CD14-positive monocyte (primary cell): ENCODE results near the gene PAGE2B. TPM values are rescaled to one million over a fixed set of nuclear protein-coding genes. Genes with fewer than 3 reads are reported as not detected.

Source experiments
- DNase-seq, 3 donors: peaks; one replicate each; pipeline ENCODE4 v3.0.0-alpha.2; 2011 to 2022
- H2AFZ ChIP-seq: 2 replicates; pipeline ENCODE4 v1.6.0; 2012; ENCODE audit warnings: mild to moderate bottlenecking, low read depth, low read length, inconsistent platforms; ENCODE audit not compliant: insufficient read depth, poor library complexity, severe bottlenecking
- H3K27ac ChIP-seq, 2 donors: 1 replicate in 1 of 2; 2 replicates in 1 of 2; pipeline ENCODE4 v1.5.1; 2012 to 2013; ENCODE audit warnings: low read length in 2 of 2, control low read depth in 1 of 2, inconsistent platforms in 1 of 2, low read depth in 1 of 2, mild to moderate bottlenecking in 1 of 2
- H3K27me3 ChIP-seq, 2 donors: one replicate each; pipeline versions ENCODE4 v1.6.0 to v1.6.1; 2011 to 2013; ENCODE audit warnings: low read length in 2 of 2; ENCODE audit not compliant: control insufficient read depth in 2 of 2, insufficient read depth in 2 of 2
- H3K36me3 ChIP-seq, 2 donors: replicated peaks in 1 of 2; 1 replicate in 1 of 2; 2 replicates in 1 of 2; pipeline versions ENCODE4 v1.5.1 to v1.6.1; 2012 to 2013; ENCODE audit warnings: low read length in 2 of 2, control low read depth in 1 of 2, inconsistent platforms in 1 of 2, mild to moderate bottlenecking in 1 of 2; ENCODE audit not compliant: insufficient read depth in 2 of 2, control insufficient read depth in 1 of 2
- H3K4me1 ChIP-seq, 2 donors: 1 replicate in 1 of 2; 2 replicates in 1 of 2; pipeline versions ENCODE4 v1.5.1 to v1.6.1; 2012 to 2013; ENCODE audit warnings: low read length in 2 of 2, control low read depth in 1 of 2, inconsistent platforms in 1 of 2, mild to moderate bottlenecking in 1 of 2, moderate library complexity in 1 of 2; ENCODE audit not compliant: insufficient read depth in 2 of 2, control insufficient read depth in 1 of 2
- H3K4me2 ChIP-seq: replicated peaks from 2 replicates; pipeline ENCODE3; 2012; ENCODE audit warnings: low read length, moderate library complexity, mild to moderate bottlenecking; ENCODE audit not compliant: poor library complexity, severe bottlenecking; ENCODE audit errors: extremely low read depth
- H3K4me3 ChIP-seq, 3 experiments: fragments of 200-600 bp in 1 of 3; sonication (generic) in 1 of 3; replicated peaks in 1 of 3; 1 replicate in 2 of 3; 2 replicates in 1 of 3; pipeline ENCODE4 v1.5.1; 2011 to 2013; ENCODE audit warnings: low read length in 3 of 3, mild to moderate bottlenecking in 3 of 3, control low read depth in 2 of 3, low read depth in 2 of 3, inconsistent platforms in 1 of 3, moderate library complexity in 1 of 3
- H3K79me2 ChIP-seq: 2 replicates; pipeline ENCODE4 v1.6.0; 2012; ENCODE audit warnings: mild to moderate bottlenecking, control low read depth, inconsistent platforms, low read length, moderate library complexity; ENCODE audit not compliant: insufficient read depth
- H3K9ac ChIP-seq: 2 replicates; pipeline ENCODE4 v1.6.0; 2017; ENCODE audit warnings: low read length, mild to moderate bottlenecking; ENCODE audit not compliant: insufficient read depth, poor library complexity, severe bottlenecking
- H3K9me3 ChIP-seq, 2 donors: replicated peaks in 1 of 2; 1 replicate in 1 of 2; 2 replicates in 1 of 2; pipeline versions ENCODE4 v1.5.1 to v1.6.1; 2012 to 2013; ENCODE audit warnings: low read length in 2 of 2, control low read depth in 1 of 2; ENCODE audit not compliant: control insufficient read depth in 1 of 2, insufficient read depth in 1 of 2
- H4K20me1 ChIP-seq: 2 replicates; pipeline ENCODE4 v1.6.0; 2012; ENCODE audit warnings: mild to moderate bottlenecking, low read length, control low read depth, moderate library complexity; ENCODE audit not compliant: insufficient read depth
- H3K27ac Mint-ChIP-seq, 7 donors: one replicate each; pipeline ENCODE4 v1.8.0; 2020; ENCODE audit warnings: mild to moderate bottlenecking in 7 of 7, mixed read lengths in 7 of 7, moderate library complexity in 6 of 7, inconsistent platforms in 2 of 7
- H3K27me3 Mint-ChIP-seq, 3 donors: one replicate each; pipeline ENCODE4 v1.8.0; 2021 to 2022; ENCODE audit warnings: low read depth in 3 of 3, mild to moderate bottlenecking in 3 of 3, mixed read lengths in 3 of 3, moderate library complexity in 3 of 3, inconsistent platforms in 1 of 3
- H3K36me3 Mint-ChIP-seq, 2 donors: one replicate each; pipeline ENCODE4 v1.8.0; 2020; ENCODE audit warnings: mixed read lengths in 2 of 2, inconsistent platforms in 1 of 2, mild to moderate bottlenecking in 1 of 2
- H3K4me1 Mint-ChIP-seq: one replicate; pipeline ENCODE4 v1.8.0; 2020; ENCODE audit warnings: mild to moderate bottlenecking, mixed read lengths
- H3K4me3 Mint-ChIP-seq, 2 donors: one replicate each; pipeline ENCODE4 v1.8.0; 2020; ENCODE audit warnings: mild to moderate bottlenecking in 2 of 2, mixed read lengths in 2 of 2, moderate library complexity in 1 of 2
- H3K9me3 Mint-ChIP-seq, 7 donors: one replicate each; pipeline ENCODE4 v1.8.0; 2020 to 2022; ENCODE audit warnings: mixed read lengths in 7 of 7, mild to moderate bottlenecking in 6 of 7, moderate library complexity in 6 of 7, inconsistent platforms in 2 of 7
- WGBS: methylation state at CpG from one replicate; pipeline ENCODE4 v1.1.5; 2013; ENCODE audit warnings: missing lambda C conversion rate; ENCODE audit not compliant: insufficient coverage; 5-methylcytosine and 5-hydroxymethylcytosine counted together
- intact Hi-C, 2 donors: fragments of 100-400 bp; cut with micrococcal nuclease; formaldehyde crosslinking; loops; one replicate each; pipeline versions ENCODE4 v1.15.0 to v1.15.1; 2023
- polyA plus RNA-seq, 3 donors: library from polyadenylated mRNA; depleted of rRNA in 1 of 3; unstranded in 2 of 3; stranded (reverse) in 1 of 3; fragments of 300-500 nt in 2 of 3; fragments of >200 nt in 1 of 3; fragmentation: Illumina TruSeq in 2 of 3; gene quantifications; 1 replicate in 2 of 3; 2 replicates in 1 of 3; pipeline ENCODE4 v1.2.3, GENCODE V29; 2012 to 2021
- TF ChIP-seq, protein P1 (sequence below): fragments of 200-600 bp; IDR thresholded peaks from one replicate; pipeline ENCODE4 v1.8.0; 2022; ENCODE audit warnings: antibody characterized with exemption, mild to moderate bottlenecking

PAGE2B gene
- polyA plus RNA-seq, 3 donors: not detected

DNA sequence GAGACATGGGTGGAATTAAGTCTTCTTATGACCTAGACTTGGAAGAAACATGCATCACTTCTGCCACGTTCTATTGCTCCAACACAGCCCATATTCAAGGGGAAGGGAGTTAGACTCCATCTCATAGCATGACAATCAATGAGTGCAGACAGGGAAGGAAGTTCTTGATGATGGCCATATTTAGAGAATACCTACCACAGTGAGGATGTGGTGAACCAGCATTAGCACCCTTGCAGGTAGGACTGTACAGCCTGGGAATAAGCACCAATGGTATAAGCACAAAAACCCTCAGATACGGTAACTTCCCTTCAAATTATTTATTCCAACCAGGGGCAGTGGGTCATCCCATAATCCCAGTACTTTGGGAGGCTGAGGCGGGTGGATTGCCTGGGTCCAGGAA is 43.7 kb downstream of the PAGE2B start:
- H4K20me1 ChIP-seq: no peaks in the 10 kb centered on the region
- intact Hi-C loops: no loop called here
- no CpG with 5 or more reads among the region's 3 CpGs for whole genome bisulfite sequencing
- no peak overlapping the region for H3K27ac ChIP-seq
- peaks cover 2 to 6% (median 6%) of the 10 kb centered on the region in 3 donors for H3K27me3 Mint-ChIP-seq
- H3K9ac ChIP-seq: no peak overlapping the region
- H3K36me3 ChIP-seq: no peaks in the 10 kb centered on the region
- H3K27ac Mint-ChIP-seq: no peak overlapping the region
- no peaks in the 10 kb centered on the region for H3K4me1 ChIP-seq
- H3K9me3 ChIP-seq: no peaks in the 10 kb centered on the region
- no peaks in the 10 kb centered on the region for H3K79me2 ChIP-seq
- no peaks in the 10 kb centered on the region for H3K27me3 ChIP-seq
- H3K4me3 ChIP-seq: no peak overlapping the region
- no peak overlapping the region for H3K4me2 ChIP-seq
- DNase-seq: no peak
- no peak overlapping the region for H3K4me3 Mint-ChIP-seq
- H2AFZ ChIP-seq: no peak overlapping the region
- H3K36me3 Mint-ChIP-seq: no peaks in the 10 kb centered on the region
- TF ChIP-seq, protein P1, sequence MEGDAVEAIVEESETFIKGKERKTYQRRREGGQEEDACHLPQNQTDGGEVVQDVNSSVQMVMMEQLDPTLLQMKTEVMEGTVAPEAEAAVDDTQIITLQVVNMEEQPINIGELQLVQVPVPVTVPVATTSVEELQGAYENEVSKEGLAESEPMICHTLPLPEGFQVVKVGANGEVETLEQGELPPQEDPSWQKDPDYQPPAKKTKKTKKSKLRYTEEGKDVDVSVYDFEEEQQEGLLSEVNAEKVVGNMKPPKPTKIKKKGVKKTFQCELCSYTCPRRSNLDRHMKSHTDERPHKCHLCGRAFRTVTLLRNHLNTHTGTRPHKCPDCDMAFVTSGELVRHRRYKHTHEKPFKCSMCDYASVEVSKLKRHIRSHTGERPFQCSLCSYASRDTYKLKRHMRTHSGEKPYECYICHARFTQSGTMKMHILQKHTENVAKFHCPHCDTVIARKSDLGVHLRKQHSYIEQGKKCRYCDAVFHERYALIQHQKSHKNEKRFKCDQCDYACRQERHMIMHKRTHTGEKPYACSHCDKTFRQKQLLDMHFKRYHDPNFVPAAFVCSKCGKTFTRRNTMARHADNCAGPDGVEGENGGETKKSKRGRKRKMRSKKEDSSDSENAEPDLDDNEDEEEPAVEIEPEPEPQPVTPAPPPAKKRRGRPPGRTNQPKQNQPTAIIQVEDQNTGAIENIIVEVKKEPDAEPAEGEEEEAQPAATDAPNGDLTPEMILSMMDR: no peak
- no peaks in the 10 kb centered on the region for H3K9me3 Mint-ChIP-seq
- no peaks in the 10 kb centered on the region for H3K4me1 Mint-ChIP-seq

DNA sequence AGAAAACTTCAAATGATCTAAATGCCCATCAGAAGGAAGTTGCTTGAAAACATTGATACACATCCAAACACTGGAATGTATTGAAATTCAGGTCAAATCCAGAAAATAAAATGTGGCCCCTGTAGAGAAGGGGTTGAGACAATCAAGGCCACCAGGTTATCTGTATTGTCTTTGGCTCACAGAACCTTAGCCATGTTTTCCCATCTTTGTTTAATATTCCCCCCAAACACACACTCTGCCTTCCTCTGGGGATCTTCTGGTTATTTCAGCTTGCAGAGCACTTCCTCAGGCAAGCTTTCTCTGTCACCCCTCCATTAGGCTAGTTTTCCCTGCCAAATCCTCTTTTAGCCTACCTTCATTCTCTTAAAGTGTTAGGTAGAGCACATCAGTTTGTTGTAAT is 44.4 kb downstream of the PAGE2B start:
- Histone ChIP-seq H4K20me1 (no peaks in the 10 kb centered on the region), H3K4me2 (no peak overlapping the region)
- H3K4me3 Mint-ChIP-seq: no peak overlapping the region

More for the DNA sequence above, 44.4 kb downstream of the PAGE2B start:
- intact Hi-C loops: no loop called here
- H3K27ac Mint-ChIP-seq: no peak overlapping the region
- Histone ChIP-seq H3K9ac (no peak overlapping the region), H3K4me3 (no peak overlapping the region), H3K9me3 (no peaks in the 10 kb centered on the region), H2AFZ (no peak overlapping the region), H3K27me3 (no peaks in the 10 kb centered on the region), H3K27ac (no peak overlapping the region), H3K36me3 (no peaks in the 10 kb centered on the region), H3K4me1 (no peaks in the 10 kb centered on the region), H3K79me2 (no peaks in the 10 kb centered on the region)
- no peaks in the 10 kb centered on the region for H3K36me3 Mint-ChIP-seq
- H3K27me3 Mint-ChIP-seq: peaks cover 2 to 7% (median 6%) of the 10 kb centered on the region in 3 donors
- H3K9me3 Mint-ChIP-seq: peaks cover 0 to 3% (median 0%) of the 10 kb centered on the region in 7 donors
- TF ChIP-seq, protein P1: no peak
- H3K4me1 Mint-ChIP-seq: no peaks in the 10 kb centered on the region
- DNase-seq: no peak
